ENCODE data around the gene RNU7-1.

- no peak for TF ChIP-seq CTCF (IDR thresholded peaks at IDR 0.05)
- no peak for TF ChIP-seq POLR2A (IDR thresholded peaks at IDR 0.05)
- no peak for TF ChIP-seq POLR2AphosphoS5 (IDR thresholded peaks at IDR 0.05)
Measured at GRCh38 chr12:6899837-6900519, 43.6 kb upstream of the RNU7-1 start.
